HepG2 (cell line): Measurements from ENCODE around the gene MECR. TPM values are rescaled to one million over a fixed set of nuclear protein-coding genes. Genes with fewer than 3 reads are reported as not detected.
"Not testable (repeated sequence)": the region's sequence is repeated elsewhere in the genome, so short reads cannot be mapped to it uniquely, and the experiment has no call there.

ENCODE experiments used
- ATAC-seq: fragments of 200-7000 bp; cut with Tn5 transposase; 3 replicates; pipeline ENCODE4 v1.9.1; 2020; ENCODE audit warnings: mild to moderate bottlenecking, moderate library complexity
- BruUV-seq: library from RNA; stranded (reverse); fragments of 400-500 nt; replicated peaks from 2 replicates; lab custom pipeline; 2021; lab: Mats Ljungman, UMichigan
- CTCF ChIA-PET: fragments of 300-600 bp; formaldehyde crosslinking; extraction: SDS; loops from one replicate; lab custom pipeline; 2021; ENCODE audit warnings: low total read pairs, inconsistent platforms, low intra/inter-chr PET ratio; lab: Yijun Ruan, JAX
- POLR2A ChIA-PET: fragments of 350-600 bp; sonication (Branson Sonifier 250); formaldehyde crosslinking; loops from one replicate; lab custom pipeline; 2020; ENCODE audit warnings: antibody characterized with exemption, inconsistent platforms; lab: Yijun Ruan, JAX
- DNase-seq: peaks from one replicate; pipeline ENCODE4 v3.0.0-alpha.2; 2015; ENCODE audit warnings: low spot score
- FAIRE-seq: peaks from 3 replicates; lab custom pipeline; 2011; peaks lifted over from hg19 to GRCh38; lab: Jason Lieb, UNC
- H2AFZ ChIP-seq: one replicate; pipeline ENCODE4 v1.6.1; 2011; ENCODE audit warnings: low read length, inconsistent platforms
- H3K27ac ChIP-seq: fragments of 300-600 bp; 3 replicates; pipeline ENCODE4 v1.8.0; 2011; ENCODE audit warnings: mixed run types, mild to moderate bottlenecking, mixed read lengths, low read length, inconsistent platforms; ENCODE audit not compliant: insufficient read depth; ENCODE audit errors: extremely low read length
- H3K27me3 ChIP-seq, 2 experiments: fragments of 200-600 bp in 1 of 2; 2 replicates in 1 of 2; 3 replicates in 1 of 2; pipeline versions ENCODE4 v1.6.0 to v1.8.0; 2011; ENCODE audit warnings: low read length in 2 of 2, mild to moderate bottlenecking in 2 of 2, moderate library complexity in 2 of 2, inconsistent platforms in 1 of 2; ENCODE audit not compliant: insufficient read depth in 2 of 2, control insufficient read depth in 1 of 2
- H3K36me3 ChIP-seq, 2 experiments: fragments of 200-600 bp in 1 of 2; replicated peaks in 1 of 2; 2 replicates in 1 of 2; 3 replicates in 1 of 2; pipeline versions ENCODE4 v1.5.1 to v1.8.0; 2011; ENCODE audit warnings: low read length in 2 of 2, inconsistent platforms in 1 of 2; ENCODE audit not compliant: insufficient read depth in 2 of 2, control insufficient read depth in 1 of 2
- H3K4me1 ChIP-seq: 2 replicates; pipeline ENCODE4 v1.5.1; 2012; ENCODE audit warnings: low read length, inconsistent platforms; ENCODE audit not compliant: insufficient read depth
- H3K4me2 ChIP-seq: 2 replicates; pipeline ENCODE4 v1.6.0; 2011; ENCODE audit warnings: low read depth, low read length, inconsistent platforms
- H3K4me3 ChIP-seq, 3 experiments: fragments of 200-600 bp in 1 of 3; sonication (generic), shearing (Covaris generic) in 1 of 3; replicated peaks in 1 of 3; 2 replicates each; pipeline ENCODE4 v1.5.1; 2011 to 2016; ENCODE audit warnings: low read length in 3 of 3, inconsistent platforms in 2 of 3, low read depth in 2 of 3, mild to moderate bottlenecking in 2 of 3, control low read depth in 1 of 3, mixed read lengths in 1 of 3; ENCODE audit not compliant: insufficient read depth in 1 of 3
- H3K79me2 ChIP-seq: one replicate; pipeline ENCODE4 v1.6.1; 2011; ENCODE audit warnings: low read length, inconsistent platforms; ENCODE audit not compliant: insufficient read depth
- H3K9ac ChIP-seq: 2 replicates; pipeline ENCODE4 v1.6.0; 2011; ENCODE audit warnings: mild to moderate bottlenecking, low read depth, low read length, inconsistent platforms; ENCODE audit not compliant: insufficient read depth
- H3K9me3 ChIP-seq: 2 replicates; pipeline ENCODE4 v1.5.1; 2012; ENCODE audit warnings: mild to moderate bottlenecking, low read length
- H4K20me1 ChIP-seq: 2 replicates; pipeline ENCODE4 v1.6.0; 2011; ENCODE audit warnings: inconsistent platforms, mild to moderate bottlenecking, low read length, moderate library complexity; ENCODE audit not compliant: insufficient read depth
- ATAD3A ChIP-seq: sonication (generic); formaldehyde crosslinking; IDR thresholded peaks from 2 replicates; pipeline ENCODE4 v1.4.0; 2020; ENCODE audit warnings: missing genetic modification reagents
- CENPT ChIP-seq: sonication (generic); formaldehyde crosslinking; IDR thresholded peaks from 2 replicates; pipeline ENCODE4 v1.8.0; 2022; ENCODE audit warnings: low read depth, mild to moderate bottlenecking, moderate library complexity, missing genetic modification reagents
- TFDP1 ChIP-seq: IDR thresholded peaks from 2 replicates; pipeline ENCODE4 v1.6.1; 2016; ENCODE audit warnings: missing compliant biosample characterization, missing genetic modification reagents, borderline replicate concordance
- WGBS: methylation state at CpG from one replicate; pipeline ENCODE4 v1.1.6; 2017; ENCODE audit warnings: low lambda C conversion rate; 5-methylcytosine and 5-hydroxymethylcytosine counted together
- in situ Hi-C: cut with HindIII; loops from 2 replicates; pipeline ENCODE4 v1.10.0; 2017; ENCODE audit warnings: low pct_unique_long_range_greater_than_20kb; ENCODE audit not compliant: extremely low pct_ligation_motif_present
- intact Hi-C: fragments of 100-400 bp; cut with micrococcal nuclease; formaldehyde crosslinking; loops from one replicate; pipeline ENCODE4 v1.10.0; 2022; ENCODE audit not compliant: unreplicated experiment
- polyA plus RNA-seq, 8 experiments: library from polyadenylated mRNA; depleted of rRNA in 3 of 8; stranded (reverse) in 7 of 8; unstranded in 1 of 8; fragments of >200 nt; fragmentation: Illumina TruSeq in 4 of 8; extraction: Trizol in 4 of 8; gene quantifications; 2 replicates each; pipeline versions ENCODE4 v1.2.1 to v1.2.3, GENCODE V29; 2011 to 2016; ENCODE audit warnings: low read depth in 4 of 8, missing spikeins in 1 of 8, mixed read lengths in 1 of 8; ENCODE audit not compliant: insufficient read depth in 1 of 8
- total RNA-seq, 5 experiments: library from RNA; depleted of rRNA; stranded (reverse); fragments of >200 nt; fragmentation: Illumina TruSeq; extraction: Trizol; gene quantifications; 2 replicates each; pipeline ENCODE4 v1.2.3, GENCODE V29; 2016; ENCODE audit warnings: low read depth in 1 of 5
- TF ChIP-seq, protein P1 (sequence below): sonication (generic); formaldehyde crosslinking; IDR thresholded peaks from 2 replicates; pipeline ENCODE4 v1.4.0; 2020; ENCODE audit warnings: missing genetic modification reagents
- TF ChIP-seq, protein P2 (sequence below): sonication (generic); formaldehyde crosslinking; IDR thresholded peaks from 2 replicates; pipeline ENCODE4 v1.4.0; 2020; ENCODE audit warnings: missing genetic modification reagents, borderline replicate concordance

The MECR gene
- total and polyA plus RNA-seq, 2 of the 13 experiments (the other 11 are each of a cell fraction or from before 2014, with no cell fraction given): 18.8 to 24.9 TPM

- Histone ChIP-seq H4K20me1 (no peaks in the 10 kb centered on the region), H3K4me3 (no peak overlapping the region), H3K79me2 (no peaks in the 10 kb centered on the region), H3K4me1 (peaks cover 24% of the 10 kb centered on the region), H3K27me3 (no peaks in the 10 kb centered on the region), H3K9me3 (no peaks in the 10 kb centered on the region), H3K27ac (no peak overlapping the region), H3K4me2 (no peak overlapping the region), H3K36me3 (peaks cover 1 to 9% of the 10 kb centered on the region in 2 experiments; a peak in 3 of 5 replicates), H2AFZ (no peak overlapping the region), H3K9ac (no peak overlapping the region)
- in situ Hi-C loops (no loop called here), intact Hi-C loops (no loop called here)
- FAIRE-seq (no peak), ATAC-seq (no peak), DNase-seq (no peak)
- CTCF ChIA-PET: no interaction called here
- WGBS: 100% methylated on average over 1 of the region's 1 CpG
- TF ChIP-seq CENPT (CRISPR knock-in tag) (no peak), TFDP1 (CRISPR knock-in tag) (no peak), ATAD3A (CRISPR knock-in tag) (no peak)
- TF ChIP-seq, protein P1, sequence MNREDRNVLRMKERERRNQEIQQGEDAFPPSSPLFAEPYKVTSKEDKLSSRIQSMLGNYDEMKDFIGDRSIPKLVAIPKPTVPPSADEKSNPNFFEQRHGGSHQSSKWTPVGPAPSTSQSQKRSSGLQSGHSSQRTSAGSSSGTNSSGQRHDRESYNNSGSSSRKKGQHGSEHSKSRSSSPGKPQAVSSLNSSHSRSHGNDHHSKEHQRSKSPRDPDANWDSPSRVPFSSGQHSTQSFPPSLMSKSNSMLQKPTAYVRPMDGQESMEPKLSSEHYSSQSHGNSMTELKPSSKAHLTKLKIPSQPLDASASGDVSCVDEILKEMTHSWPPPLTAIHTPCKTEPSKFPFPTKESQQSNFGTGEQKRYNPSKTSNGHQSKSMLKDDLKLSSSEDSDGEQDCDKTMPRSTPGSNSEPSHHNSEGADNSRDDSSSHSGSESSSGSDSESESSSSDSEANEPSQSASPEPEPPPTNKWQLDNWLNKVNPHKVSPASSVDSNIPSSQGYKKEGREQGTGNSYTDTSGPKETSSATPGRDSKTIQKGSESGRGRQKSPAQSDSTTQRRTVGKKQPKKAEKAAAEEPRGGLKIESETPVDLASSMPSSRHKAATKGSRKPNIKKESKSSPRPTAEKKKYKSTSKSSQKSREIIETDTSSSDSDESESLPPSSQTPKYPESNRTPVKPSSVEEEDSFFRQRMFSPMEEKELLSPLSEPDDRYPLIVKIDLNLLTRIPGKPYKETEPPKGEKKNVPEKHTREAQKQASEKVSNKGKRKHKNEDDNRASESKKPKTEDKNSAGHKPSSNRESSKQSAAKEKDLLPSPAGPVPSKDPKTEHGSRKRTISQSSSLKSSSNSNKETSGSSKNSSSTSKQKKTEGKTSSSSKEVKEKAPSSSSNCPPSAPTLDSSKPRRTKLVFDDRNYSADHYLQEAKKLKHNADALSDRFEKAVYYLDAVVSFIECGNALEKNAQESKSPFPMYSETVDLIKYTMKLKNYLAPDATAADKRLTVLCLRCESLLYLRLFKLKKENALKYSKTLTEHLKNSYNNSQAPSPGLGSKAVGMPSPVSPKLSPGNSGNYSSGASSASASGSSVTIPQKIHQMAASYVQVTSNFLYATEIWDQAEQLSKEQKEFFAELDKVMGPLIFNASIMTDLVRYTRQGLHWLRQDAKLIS (CRISPR knock-in tag): no peak
- TF ChIP-seq, protein P2, sequence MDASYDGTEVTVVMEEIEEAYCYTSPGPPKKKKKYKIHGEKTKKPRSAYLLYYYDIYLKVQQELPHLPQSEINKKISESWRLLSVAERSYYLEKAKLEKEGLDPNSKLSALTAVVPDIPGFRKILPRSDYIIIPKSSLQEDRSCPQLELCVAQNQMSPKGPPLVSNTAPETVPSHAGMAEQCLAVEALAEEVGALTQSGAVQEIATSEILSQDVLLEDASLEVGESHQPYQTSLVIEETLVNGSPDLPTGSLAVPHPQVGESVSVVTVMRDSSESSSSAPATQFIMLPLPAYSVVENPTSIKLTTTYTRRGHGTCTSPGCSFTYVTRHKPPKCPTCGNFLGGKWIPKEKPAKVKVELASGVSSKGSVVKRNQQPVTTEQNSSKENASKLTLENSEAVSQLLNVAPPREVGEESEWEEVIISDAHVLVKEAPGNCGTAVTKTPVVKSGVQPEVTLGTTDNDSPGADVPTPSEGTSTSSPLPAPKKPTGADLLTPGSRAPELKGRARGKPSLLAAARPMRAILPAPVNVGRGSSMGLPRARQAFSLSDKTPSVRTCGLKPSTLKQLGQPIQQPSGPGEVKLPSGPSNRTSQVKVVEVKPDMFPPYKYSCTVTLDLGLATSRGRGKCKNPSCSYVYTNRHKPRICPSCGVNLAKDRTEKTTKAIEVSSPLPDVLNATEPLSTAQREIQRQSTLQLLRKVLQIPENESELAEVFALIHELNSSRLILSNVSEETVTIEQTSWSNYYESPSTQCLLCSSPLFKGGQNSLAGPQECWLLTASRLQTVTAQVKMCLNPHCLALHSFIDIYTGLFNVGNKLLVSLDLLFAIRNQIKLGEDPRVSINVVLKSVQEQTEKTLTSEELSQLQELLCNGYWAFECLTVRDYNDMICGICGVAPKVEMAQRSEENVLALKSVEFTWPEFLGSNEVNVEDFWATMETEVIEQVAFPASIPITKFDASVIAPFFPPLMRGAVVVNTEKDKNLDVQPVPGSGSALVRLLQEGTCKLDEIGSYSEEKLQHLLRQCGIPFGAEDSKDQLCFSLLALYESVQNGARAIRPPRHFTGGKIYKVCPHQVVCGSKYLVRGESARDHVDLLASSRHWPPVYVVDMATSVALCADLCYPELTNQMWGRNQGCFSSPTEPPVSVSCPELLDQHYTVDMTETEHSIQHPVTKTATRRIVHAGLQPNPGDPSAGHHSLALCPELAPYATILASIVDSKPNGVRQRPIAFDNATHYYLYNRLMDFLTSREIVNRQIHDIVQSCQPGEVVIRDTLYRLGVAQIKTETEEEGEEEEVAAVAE: no peak
- POLR2A ChIA-PET: no interaction called here
- BruUV-seq: no TSS peak
These were observed 8.0 kb downstream of the MECR start for GRCh38 chr1:29222686-29223085.

GRCh38 chr1:29222260-29222659 is 8.5 kb downstream of the MECR start:
- H3K27me3 ChIP-seq, H3K4me3 ChIP-seq, H3K27ac ChIP-seq, H3K36me3 ChIP-seq, FAIRE-seq, H3K9ac ChIP-seq, in situ Hi-C loops, ATAC-seq, intact Hi-C loops, BruUV-seq, H3K4me2 ChIP-seq, CTCF ChIA-PET, H2AFZ ChIP-seq, DNase-seq, H4K20me1 ChIP-seq, H3K79me2 ChIP-seq, H3K9me3 ChIP-seq, POLR2A ChIA-PET: not testable (repeated sequence)
- WGBS: 94% methylated on average over 6 of the region's 6 CpGs
- peaks cover 20% of the 10 kb centered on the region for H3K4me1 ChIP-seq
